Measurements from ENCODE around the gene GAS2L1. TPM values are rescaled to one million over a fixed set of nuclear protein-coding genes. Genes with fewer than 3 reads are reported as not detected.
A peak's percentile ranks its signal among the peaks of the same experiment; 100 is the strongest.

GAS2L1 gene
- polyA plus RNA-seq, 3 donors = 14.9 to 20.0 (median 15.7) TPM

DNA sequence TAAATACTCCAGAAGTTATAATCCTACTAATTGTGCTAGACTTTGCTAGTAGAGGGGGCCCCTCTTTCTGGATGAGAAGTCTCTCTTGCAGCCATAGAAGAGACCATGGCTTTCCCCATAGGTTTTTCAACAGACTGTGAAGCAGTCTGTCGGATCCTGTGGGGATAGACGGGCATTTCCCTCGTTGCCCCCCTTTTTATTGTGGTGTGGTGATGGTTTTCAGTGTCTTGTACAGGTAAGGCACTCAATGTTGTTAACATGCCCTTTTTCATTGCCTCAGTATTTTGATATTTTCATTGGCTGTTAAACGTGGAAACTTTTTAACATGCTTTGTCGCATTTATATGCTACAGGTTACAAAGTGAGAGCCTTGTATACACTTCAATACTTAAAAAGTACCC is 16.4 kb upstream of the GAS2L1 start:
- H3K4me1 Mint-ChIP-seq = no peaks in the 10 kb centered on the region

DNA sequence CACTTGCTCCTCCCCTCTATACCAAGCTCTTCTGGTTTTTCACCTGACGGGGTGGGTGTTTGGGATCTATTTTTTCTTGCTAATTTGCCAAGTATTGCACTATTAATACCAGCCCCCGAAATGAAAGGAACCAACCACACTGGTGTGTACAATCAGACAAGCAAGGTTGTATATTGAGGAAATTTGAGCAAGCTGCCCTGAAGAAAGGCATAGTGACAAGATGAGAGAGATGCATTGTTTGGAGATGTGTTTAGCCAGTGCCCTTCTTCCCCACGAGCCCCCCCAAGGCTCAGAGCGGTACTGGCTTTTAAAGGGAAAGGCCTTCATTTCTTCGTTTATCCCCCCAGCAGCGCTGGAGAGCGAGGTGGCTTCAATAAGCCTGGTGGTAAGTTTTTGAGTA is 15.2 kb upstream of the GAS2L1 start:
- H3K36me3 ChIP-seq (replicated peaks in 1 of 2; ENCODE audit: control insufficient read depth in 1 of 2, insufficient read depth in 2 of 2, low read length in 2 of 2) = peaks cover 100% of the 10 kb centered on the region in 2 donors
- no peaks in the 10 kb centered on the region for H3K9me3 ChIP-seq (replicated peaks in 1 of 2; ENCODE audit: control insufficient read depth in 1 of 2, insufficient read depth in 1 of 2, low read length in 2 of 2)
- no peak overlapping the region for H3K4me3 Mint-ChIP-seq
- no peak overlapping the region for H3K27ac ChIP-seq (ENCODE audit: low read depth in 1 of 2, low read length in 2 of 2)
- TF ChIP-seq CTCF (IDR thresholded peaks at IDR 0.05) = no peak
- H4K20me1 ChIP-seq (ENCODE audit: insufficient read depth, low read length) = peaks cover 100% of the 10 kb centered on the region
- no peak overlapping the region for H3K4me3 ChIP-seq (replicated peaks in 1 of 3; ENCODE audit: low read depth in 2 of 3, low read length in 3 of 3)
- no peak overlapping the region for H2AFZ ChIP-seq (ENCODE audit: insufficient read depth, low read depth, low read length, poor library complexity, severe bottlenecking)
- peak overlapping the region in 2 of 7 donors; percentile 36 to 61 for H3K27ac Mint-ChIP-seq
- H3K9ac ChIP-seq (ENCODE audit: insufficient read depth, low read length, poor library complexity, severe bottlenecking) = no peak overlapping the region
- WGBS (ENCODE audit: insufficient coverage) = 100% methylated on average over 2 of the region's 7 CpGs
- no peaks in the 10 kb centered on the region for H3K27me3 ChIP-seq (ENCODE audit: control insufficient read depth in 2 of 2, insufficient read depth in 2 of 2, low read length in 2 of 2)
- no peak for DNase-seq
- H3K36me3 Mint-ChIP-seq = peaks cover 89 to 99% of the 10 kb centered on the region in 2 donors
- no peaks in the 10 kb centered on the region for H3K9me3 Mint-ChIP-seq
- H3K79me2 ChIP-seq (ENCODE audit: insufficient read depth, low read length) = peaks cover 58% of the 10 kb centered on the region
- no peak overlapping the region for H3K4me2 ChIP-seq (replicated peaks; ENCODE audit: extremely low read depth, low read length, poor library complexity, severe bottlenecking)
- no peaks in the 10 kb centered on the region for H3K27me3 Mint-ChIP-seq (ENCODE audit: low read depth in 3 of 3)
- no peaks in the 10 kb centered on the region for H3K4me1 Mint-ChIP-seq
- intact Hi-C loops (cut with micrococcal nuclease) = no loop called here
- H3K4me1 ChIP-seq (ENCODE audit: control insufficient read depth in 1 of 2, insufficient read depth in 2 of 2, low read length in 2 of 2) = no peaks in the 10 kb centered on the region

More for the DNA sequence above, 16.4 kb upstream of the GAS2L1 start:
- Mint-ChIP-seq H3K27me3 (ENCODE audit: low read depth in 3 of 3) (no peaks in the 10 kb centered on the region), H3K4me3 (no peak overlapping the region), H3K36me3 (peaks cover 88 to 98% of the 10 kb centered on the region in 2 donors), H3K27ac (no peak overlapping the region), H3K9me3 (no peaks in the 10 kb centered on the region)
- Histone ChIP-seq H3K9me3 (replicated peaks in 1 of 2; ENCODE audit: control insufficient read depth in 1 of 2, insufficient read depth in 1 of 2, low read length in 2 of 2) (no peaks in the 10 kb centered on the region), H3K27me3 (ENCODE audit: control insufficient read depth in 2 of 2, insufficient read depth in 2 of 2, low read length in 2 of 2) (no peaks in the 10 kb centered on the region), H3K36me3 (replicated peaks in 1 of 2; ENCODE audit: control insufficient read depth in 1 of 2, insufficient read depth in 2 of 2, low read length in 2 of 2) (peaks cover 97 to 100% of the 10 kb centered on the region in 2 donors), H2AFZ (ENCODE audit: insufficient read depth, low read depth, low read length, poor library complexity, severe bottlenecking) (no peak overlapping the region), H3K27ac (ENCODE audit: low read depth in 1 of 2, low read length in 2 of 2) (no peak overlapping the region), H3K9ac (ENCODE audit: insufficient read depth, low read length, poor library complexity, severe bottlenecking) (no peak overlapping the region), H3K79me2 (ENCODE audit: insufficient read depth, low read length) (peaks cover 67% of the 10 kb centered on the region), H4K20me1 (ENCODE audit: insufficient read depth, low read length) (peaks cover 100% of the 10 kb centered on the region), H3K4me1 (ENCODE audit: control insufficient read depth in 1 of 2, insufficient read depth in 2 of 2, low read length in 2 of 2) (no peaks in the 10 kb centered on the region), H3K4me2 (replicated peaks; ENCODE audit: extremely low read depth, low read length, poor library complexity, severe bottlenecking) (no peak overlapping the region), H3K4me3 (replicated peaks in 1 of 3; ENCODE audit: low read depth in 2 of 3, low read length in 3 of 3) (no peak overlapping the region)
- no CpG with 5 or more reads among the region's 5 CpGs for WGBS (ENCODE audit: insufficient coverage)
- DNase-seq = no peak
- no peak for TF ChIP-seq CTCF (IDR thresholded peaks at IDR 0.05)
- intact Hi-C loops (cut with micrococcal nuclease) = no loop called here

Measured in CD14-positive monocyte (primary cell).